ENCODE measurements around the gene TKTL1.

Gene TKTL1

GRCh38 chrX:154348114-154348531 is 52.5 kb downstream of the TKTL1 start:
- DNase-seq (ENCODE audit: extremely low read depth, low read depth) = no peak
- no peak for TF ChIP-seq CTCF (IDR thresholded peaks at IDR 0.05; ENCODE audit: low read depth, low read length)

- no peak for TF ChIP-seq CTCF (IDR thresholded peaks at IDR 0.05; ENCODE audit: low read depth, low read length)
- DNase-seq (ENCODE audit: extremely low read depth, low read depth) = no peak
Measured at GRCh38 chrX:154348646-154349358, 53.2 kb downstream of the TKTL1 start.

GRCh38 chrX:154349359-154349935 is 53.9 kb downstream of the TKTL1 start:
- TF ChIP-seq CTCF (IDR thresholded peaks at IDR 0.05; ENCODE audit: low read depth, low read length) = no peak
- no peak for DNase-seq (ENCODE audit: extremely low read depth, low read depth)

DNA sequence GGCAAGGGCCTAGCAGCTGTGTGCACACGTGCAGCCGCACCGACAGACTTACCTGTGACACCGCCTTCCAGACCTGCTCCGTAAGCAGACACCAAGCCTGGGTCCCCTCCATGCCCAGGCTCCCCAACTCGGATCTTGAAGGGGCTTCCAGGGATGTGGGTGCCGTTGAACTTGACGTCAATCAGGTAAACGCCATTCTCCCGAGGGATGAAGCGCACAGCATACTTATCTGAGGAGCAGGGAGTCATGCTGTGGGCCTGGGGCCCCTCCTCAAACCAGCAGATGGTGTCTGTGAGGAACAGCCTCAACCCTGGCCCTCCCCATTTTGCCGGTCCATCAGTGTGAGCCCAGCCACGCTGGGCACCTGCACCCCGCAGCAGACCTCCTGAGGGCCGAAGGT is 54.4 kb downstream of the TKTL1 start:
- no peak for DNase-seq (ENCODE audit: extremely low read depth, low read depth)
- TF ChIP-seq CTCF (IDR thresholded peaks at IDR 0.05; ENCODE audit: low read depth, low read length) = no peak

DNA sequence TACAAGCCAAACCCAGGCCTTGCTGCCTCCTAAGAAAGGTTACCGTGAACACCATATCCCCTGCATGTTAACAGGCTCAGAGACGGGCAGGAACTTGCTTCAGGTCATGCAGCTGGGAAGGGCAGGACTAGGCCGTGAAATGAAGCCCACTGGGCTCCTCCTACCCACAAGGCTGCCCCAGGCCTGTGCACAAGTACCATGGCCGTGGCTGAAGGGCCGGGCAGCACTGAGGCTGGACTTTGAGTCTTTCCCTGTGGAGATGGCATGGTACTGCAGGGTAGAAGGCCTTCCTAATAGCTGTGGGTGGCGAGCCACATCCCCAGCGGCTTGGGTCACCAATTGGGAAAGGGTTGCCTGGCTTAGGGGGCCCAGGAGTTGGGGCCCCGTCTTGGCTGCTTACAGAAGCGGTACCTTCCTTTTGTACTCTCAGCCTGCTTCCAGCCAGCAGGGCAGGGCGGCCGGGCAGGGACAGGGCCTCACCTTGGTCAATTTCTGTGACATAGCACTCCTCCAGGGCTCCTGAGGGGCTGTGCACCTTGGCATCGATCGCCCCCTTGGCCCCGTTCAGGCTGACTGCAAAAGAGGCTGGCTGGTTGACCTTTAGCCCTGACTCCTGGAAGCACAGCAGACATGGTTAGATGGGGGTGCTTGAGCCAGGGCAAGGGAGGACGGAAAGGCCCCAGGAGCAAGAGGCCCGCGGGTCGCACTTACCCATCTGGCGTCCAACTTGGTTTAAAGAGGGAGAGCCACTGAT is 55.0 kb downstream of the TKTL1 start:
- TF ChIP-seq CTCF (IDR thresholded peaks at IDR 0.05; ENCODE audit: low read depth, low read length) = no peak
- DNase-seq (ENCODE audit: extremely low read depth, low read depth) = no peak

- no peak for DNase-seq (ENCODE audit: extremely low read depth, low read depth)
- no peak for TF ChIP-seq CTCF (IDR thresholded peaks at IDR 0.05; ENCODE audit: low read depth, low read length)
Measured at GRCh38 chrX:154351183-154352011, 55.8 kb downstream of the TKTL1 start.

Measured in AG09319 (cell line).